ENCODE measurements around the gene KRT6A. TPM values are rescaled to one million over a fixed set of nuclear protein-coding genes. Genes with fewer than 3 reads are reported as not detected.

Gene KRT6A
- polyA plus RNA-seq, 1 donor (not counting 4 experiments of a cell fraction or from before 2014, with no cell fraction given): 12,338 TPM

DNA sequence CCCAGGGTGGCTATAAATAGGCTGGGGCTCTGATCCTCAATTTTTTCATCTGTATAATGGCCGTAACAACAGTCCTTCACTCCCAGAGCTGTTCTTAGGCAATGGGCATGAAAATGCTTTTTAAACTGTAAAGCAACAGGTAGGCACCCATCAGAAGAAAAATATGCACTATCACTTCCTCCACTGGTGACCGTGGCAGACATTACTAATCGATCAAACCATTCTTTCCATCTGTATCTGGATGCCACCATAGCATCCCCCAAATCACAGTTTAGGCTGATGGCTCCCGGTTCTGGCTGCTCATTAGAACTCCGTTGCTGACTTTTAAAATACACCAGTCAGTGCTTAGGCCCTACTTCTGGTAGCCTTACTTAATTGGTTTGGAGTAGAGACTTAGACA, 48.7 kb upstream of the KRT6A start:
- Histone ChIP-seq H3K79me2 (ENCODE audit: control insufficient read depth, insufficient read depth, low read length) (no peaks in the 10 kb centered on the region), H4K20me1 (ENCODE audit: control insufficient read depth, extremely low read depth, insufficient read depth, low read length) (no peaks in the 10 kb centered on the region), H3K9ac (ENCODE audit: control insufficient read depth, extremely low read depth, insufficient read depth, low read length) (no peak overlapping the region), H3K36me3 (ENCODE audit: control insufficient read depth in 2 of 2, extremely low read depth in 1 of 2, insufficient read depth in 2 of 2, low read length in 2 of 2) (no peaks in the 10 kb centered on the region), H3K27me3 (ENCODE audit: control insufficient read depth, extremely low read depth, insufficient read depth, low read length) (no peaks in the 10 kb centered on the region), H3K27ac (ENCODE audit: control insufficient read depth, insufficient read depth, low read length) (no peak overlapping the region), H3K4me3 (ENCODE audit: control insufficient read depth in 2 of 3, extremely low read depth in 1 of 3, insufficient read depth in 2 of 3, low read depth in 1 of 3, low read length in 3 of 3) (no peak overlapping the region), H3K4me1 (ENCODE audit: control insufficient read depth, extremely low read depth, insufficient read depth, low read length) (peaks cover 28% of the 10 kb centered on the region), H3K4me2 (ENCODE audit: control insufficient read depth, extremely low read depth, insufficient read depth, low read depth, low read length) (no peak overlapping the region), H2AFZ (ENCODE audit: control insufficient read depth, low read length) (no peak overlapping the region), H3K9me1 (ENCODE audit: control insufficient read depth, extremely low read depth, insufficient read depth, low read length) (no peaks in the 10 kb centered on the region), H3K9me3 (ENCODE audit: control insufficient read depth, low read depth, low read length) (no peaks in the 10 kb centered on the region)
- dilution Hi-C loops (cut with MboI; ENCODE audit: extremely low pct_ligation_motif_present, low sequenced_read_pairs): no loop called here
- peak; percentile 48 for FAIRE-seq
- TF ChIP-seq EZH2 (IDR thresholded peaks at IDR 0.05; ENCODE audit: low read length): no peak
- TF ChIP-seq, protein P1, sequence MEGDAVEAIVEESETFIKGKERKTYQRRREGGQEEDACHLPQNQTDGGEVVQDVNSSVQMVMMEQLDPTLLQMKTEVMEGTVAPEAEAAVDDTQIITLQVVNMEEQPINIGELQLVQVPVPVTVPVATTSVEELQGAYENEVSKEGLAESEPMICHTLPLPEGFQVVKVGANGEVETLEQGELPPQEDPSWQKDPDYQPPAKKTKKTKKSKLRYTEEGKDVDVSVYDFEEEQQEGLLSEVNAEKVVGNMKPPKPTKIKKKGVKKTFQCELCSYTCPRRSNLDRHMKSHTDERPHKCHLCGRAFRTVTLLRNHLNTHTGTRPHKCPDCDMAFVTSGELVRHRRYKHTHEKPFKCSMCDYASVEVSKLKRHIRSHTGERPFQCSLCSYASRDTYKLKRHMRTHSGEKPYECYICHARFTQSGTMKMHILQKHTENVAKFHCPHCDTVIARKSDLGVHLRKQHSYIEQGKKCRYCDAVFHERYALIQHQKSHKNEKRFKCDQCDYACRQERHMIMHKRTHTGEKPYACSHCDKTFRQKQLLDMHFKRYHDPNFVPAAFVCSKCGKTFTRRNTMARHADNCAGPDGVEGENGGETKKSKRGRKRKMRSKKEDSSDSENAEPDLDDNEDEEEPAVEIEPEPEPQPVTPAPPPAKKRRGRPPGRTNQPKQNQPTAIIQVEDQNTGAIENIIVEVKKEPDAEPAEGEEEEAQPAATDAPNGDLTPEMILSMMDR (optimal IDR thresholded peaks at IDR 0.05 in 1 of 3, IDR thresholded peaks at IDR 0.05 in 1 of 3, conservative IDR thresholded peaks at IDR 0.05 in 1 of 3; ENCODE audit: extremely low read depth in 1 of 3, insufficient read depth in 2 of 3, low read length in 3 of 3): no peak
- DNase-seq (ENCODE audit: low read depth, low spot score): no peak

DNA sequence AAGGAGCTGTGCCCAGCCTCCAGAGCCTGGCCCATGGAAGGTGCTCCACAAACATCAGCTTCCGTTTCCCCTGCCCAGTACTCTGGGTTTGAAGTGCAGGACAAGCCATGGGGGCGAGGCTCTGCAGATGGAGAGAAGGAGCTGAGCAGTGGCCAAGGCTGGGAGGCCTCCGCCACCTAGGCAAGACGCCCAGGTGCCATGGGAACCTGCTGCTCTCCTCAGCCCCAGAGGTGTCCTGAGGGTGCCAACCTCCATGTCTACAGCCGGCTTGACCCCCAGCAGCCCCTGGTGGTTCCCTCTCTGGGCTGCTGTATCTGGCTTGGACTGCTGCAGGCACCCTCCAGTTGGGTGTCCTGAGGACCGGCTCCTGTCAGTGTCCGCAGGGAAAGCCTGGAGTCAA, 47.5 kb upstream of the KRT6A start:
- no peaks in the 10 kb centered on the region for H3K79me2 ChIP-seq (ENCODE audit: control insufficient read depth, insufficient read depth, low read length)
- FAIRE-seq (no peak), DNase-seq (ENCODE audit: low read depth, low spot score) (no peak)
- H3K4me2 ChIP-seq (ENCODE audit: control insufficient read depth, extremely low read depth, insufficient read depth, low read depth, low read length): no peak overlapping the region
- H3K36me3 ChIP-seq (ENCODE audit: control insufficient read depth in 2 of 2, extremely low read depth in 1 of 2, insufficient read depth in 2 of 2, low read length in 2 of 2): no peaks in the 10 kb centered on the region
- no peak overlapping the region for H2AFZ ChIP-seq (ENCODE audit: control insufficient read depth, low read length)
- TF ChIP-seq, protein P1 (optimal IDR thresholded peaks at IDR 0.05 in 1 of 3, IDR thresholded peaks at IDR 0.05 in 1 of 3, conservative IDR thresholded peaks at IDR 0.05 in 1 of 3; ENCODE audit: extremely low read depth in 1 of 3, insufficient read depth in 2 of 3, low read length in 3 of 3): no peak
- TF ChIP-seq EZH2 (IDR thresholded peaks at IDR 0.05; ENCODE audit: low read length): no peak
- H3K27me3 ChIP-seq (ENCODE audit: control insufficient read depth, extremely low read depth, insufficient read depth, low read length): no peaks in the 10 kb centered on the region
- H3K4me1 ChIP-seq (ENCODE audit: control insufficient read depth, extremely low read depth, insufficient read depth, low read length): peaks cover 28% of the 10 kb centered on the region
- no peaks in the 10 kb centered on the region for H3K9me1 ChIP-seq (ENCODE audit: control insufficient read depth, extremely low read depth, insufficient read depth, low read length)
- H3K27ac ChIP-seq (ENCODE audit: control insufficient read depth, insufficient read depth, low read length): no peak overlapping the region
- no peaks in the 10 kb centered on the region for H4K20me1 ChIP-seq (ENCODE audit: control insufficient read depth, extremely low read depth, insufficient read depth, low read length)
- H3K9ac ChIP-seq (ENCODE audit: control insufficient read depth, extremely low read depth, insufficient read depth, low read length): no peak overlapping the region
- dilution Hi-C loops (cut with MboI; ENCODE audit: extremely low pct_ligation_motif_present, low sequenced_read_pairs): no loop called here
- H3K4me3 ChIP-seq (ENCODE audit: control insufficient read depth in 2 of 3, extremely low read depth in 1 of 3, insufficient read depth in 2 of 3, low read depth in 1 of 3, low read length in 3 of 3): no peak overlapping the region
- no peaks in the 10 kb centered on the region for H3K9me3 ChIP-seq (ENCODE audit: control insufficient read depth, low read depth, low read length)

Data from keratinocyte (primary cell).